Liver (tissue), 9 donors: ENCODE measurements around the gene CHD9NB. TPM values are rescaled to one million over a fixed set of nuclear protein-coding genes. Genes with fewer than 3 reads are reported as not detected.

ENCODE experiments used
- DNase-seq: peaks from one replicate; pipeline ENCODE4 v3.0.0-alpha.2; 2017; ENCODE audit warnings: low spot score
- H3K27ac ChIP-seq, 2 donors: one replicate each; pipeline ENCODE4 v1.7.0; 2013; ENCODE audit warnings: inconsistent platforms in 2 of 2, low read length in 2 of 2, control low read depth in 1 of 2, low read depth in 1 of 2, mild to moderate bottlenecking in 1 of 2
- H3K27me3 ChIP-seq, 4 donors: one replicate each; pipeline versions ENCODE4 v1.6.1 to v1.7.0; 2013; ENCODE audit warnings: low read length in 3 of 4, inconsistent platforms in 1 of 4, mild to moderate bottlenecking in 1 of 4, moderate library complexity in 1 of 4; ENCODE audit not compliant: control insufficient read depth in 4 of 4, insufficient read depth in 4 of 4
- H3K36me3 ChIP-seq, 4 donors: one replicate each; pipeline versions ENCODE4 v1.6.1 to v1.7.0; 2013; ENCODE audit warnings: low read length in 3 of 4, mild to moderate bottlenecking in 3 of 4, low read depth in 1 of 4, moderate library complexity in 1 of 4; ENCODE audit not compliant: control insufficient read depth in 4 of 4, insufficient read depth in 3 of 4
- H3K4me1 ChIP-seq, 4 donors: one replicate each; pipeline versions ENCODE4 v1.6.1 to v1.7.0; 2013; ENCODE audit warnings: low read length in 3 of 4, mild to moderate bottlenecking in 3 of 4, moderate library complexity in 1 of 4; ENCODE audit not compliant: control insufficient read depth in 4 of 4, insufficient read depth in 4 of 4
- H3K4me3 ChIP-seq, 3 donors: one replicate each; pipeline versions ENCODE4 v1.6.1 to v1.7.0; 2013; ENCODE audit warnings: low read length in 3 of 3, control low read depth in 1 of 3, low read depth in 1 of 3, mild to moderate bottlenecking in 1 of 3
- H3K9ac ChIP-seq, 2 donors: one replicate each; pipeline ENCODE4 v1.7.0; 2013; ENCODE audit warnings: low read length in 2 of 2, mild to moderate bottlenecking in 2 of 2, moderate library complexity in 2 of 2, control low read depth in 1 of 2, low read depth in 1 of 2
- H3K9me3 ChIP-seq, 4 donors: one replicate each; pipeline versions ENCODE4 v1.6.1 to v1.7.0; 2013; ENCODE audit warnings: low read length in 3 of 4; ENCODE audit not compliant: control insufficient read depth in 4 of 4
- CTCF ChIP-seq: fragments of 150-350 bp; IDR thresholded peaks from 2 replicates; pipeline ENCODE4 v1.5.1; 2017; ENCODE audit warnings: improper control_type of control experiment, low read depth, low read length; ENCODE audit not compliant: missing input control
- EGR1 ChIP-seq, 2 donors: IDR thresholded peaks; 2 replicates each; pipeline ENCODE4 v1.6.1; 2016 to 2018; ENCODE audit warnings: antibody characterized with exemption in 2 of 2, low read depth in 2 of 2
- FOXA1 ChIP-seq: IDR thresholded peaks from 2 replicates; pipeline ENCODE4 v1.6.1; 2016; ENCODE audit warnings: antibody characterized with exemption
- FOXA2 ChIP-seq: IDR thresholded peaks from 2 replicates; pipeline ENCODE4 v1.6.1; 2016; ENCODE audit warnings: antibody characterized with exemption
- GABPA ChIP-seq, 2 donors: IDR thresholded peaks in 1 of 2; conservative IDR thresholded peaks in 1 of 2; 2 replicates each; pipeline ENCODE4 v1.6.1; 2016; ENCODE audit warnings: antibody characterized with exemption in 2 of 2, mild to moderate bottlenecking in 1 of 2, moderate library complexity in 1 of 2
- HNF4A ChIP-seq, 2 donors: conservative IDR thresholded peaks; 2 replicates each; pipeline ENCODE4 v1.6.1; 2016; ENCODE audit warnings: antibody characterized with exemption in 2 of 2, mild to moderate bottlenecking in 2 of 2
- HNF4G ChIP-seq: IDR thresholded peaks from 2 replicates; pipeline ENCODE4 v1.6.1; 2016; ENCODE audit warnings: antibody characterized with exemption
- JUND ChIP-seq, 2 donors: IDR thresholded peaks; 2 replicates each; pipeline ENCODE4 v1.6.1; 2016; ENCODE audit warnings: antibody characterized with exemption in 2 of 2
- MAX ChIP-seq: IDR thresholded peaks from 2 replicates; pipeline ENCODE4 v1.6.1; 2016; ENCODE audit warnings: antibody characterized with exemption
- NR2F2 ChIP-seq: IDR thresholded peaks from 2 replicates; pipeline ENCODE4 v1.6.1; 2016; ENCODE audit warnings: antibody characterized with exemption
- RAD21 ChIP-seq, 2 donors: IDR thresholded peaks; 2 replicates each; pipeline ENCODE4 v1.6.1; 2016; ENCODE audit warnings: antibody characterized with exemption in 2 of 2, mild to moderate bottlenecking in 2 of 2
- RXRA ChIP-seq, 2 donors: IDR thresholded peaks; 2 replicates each; pipeline ENCODE4 v1.6.1; 2017 to 2018; ENCODE audit warnings: antibody characterized with exemption in 2 of 2, mild to moderate bottlenecking in 1 of 2
- SP1 ChIP-seq: IDR thresholded peaks from 2 replicates; pipeline ENCODE4 v1.6.1; 2018; ENCODE audit warnings: antibody characterized with exemption, mild to moderate bottlenecking
- TAF1 ChIP-seq: conservative IDR thresholded peaks from 2 replicates; pipeline ENCODE4 v1.6.1; 2016; ENCODE audit warnings: antibody characterized with exemption, mild to moderate bottlenecking
- YY1 ChIP-seq: IDR thresholded peaks from 2 replicates; pipeline ENCODE4 v1.6.1; 2016; ENCODE audit warnings: antibody characterized with exemption, mild to moderate bottlenecking
- WGBS: extraction: QIAGEN DNeasy Blood & Tissue Kit; methylation state at CpG from one replicate; pipeline ENCODE4 v1.1.7; 2013; 5-methylcytosine and 5-hydroxymethylcytosine counted together
- polyA plus RNA-seq, 2 donors: library from polyadenylated mRNA; stranded (reverse) in 1 of 2; unstranded in 1 of 2; fragments of 200-250 nt in 1 of 2; fragments of >200 nt in 1 of 2; fragmentation: Nextera tagmentation in 1 of 2; extraction: Ambion mirVana in 1 of 2; gene quantifications; one replicate each; pipeline versions ENCODE4 v1.2.1 to v1.2.3, GENCODE V29; 2013 to 2015
- total RNA-seq, 2 donors: library from RNA; depleted of rRNA; stranded (reverse); fragments of >200 nt; gene quantifications; one replicate each; pipeline ENCODE4 v1.2.3, GENCODE V29; 2014
- TF ChIP-seq, protein P1 (sequence below): IDR thresholded peaks from 2 replicates; pipeline ENCODE4 v1.6.1; 2016; ENCODE audit warnings: antibody characterized with exemption
- TF ChIP-seq, protein P2 (sequence below): IDR thresholded peaks from 2 replicates; pipeline ENCODE4 v1.6.1; 2016; ENCODE audit warnings: antibody characterized with exemption
- TF ChIP-seq, protein P3 (sequence below): IDR thresholded peaks from 2 replicates; pipeline ENCODE4 v1.6.1; 2016; ENCODE audit warnings: antibody characterized with exemption, mild to moderate bottlenecking
- donor health status: healthy.
- donor health status: healthy.
- donor health status: healthy.
- donor health status: healthy.
- donor health status: healthy.

CHD9NB gene
- total and polyA plus RNA-seq, 4 donors, result 0.05 to 0.42 (median 0.18) TPM; not detected in 1

DNA sequence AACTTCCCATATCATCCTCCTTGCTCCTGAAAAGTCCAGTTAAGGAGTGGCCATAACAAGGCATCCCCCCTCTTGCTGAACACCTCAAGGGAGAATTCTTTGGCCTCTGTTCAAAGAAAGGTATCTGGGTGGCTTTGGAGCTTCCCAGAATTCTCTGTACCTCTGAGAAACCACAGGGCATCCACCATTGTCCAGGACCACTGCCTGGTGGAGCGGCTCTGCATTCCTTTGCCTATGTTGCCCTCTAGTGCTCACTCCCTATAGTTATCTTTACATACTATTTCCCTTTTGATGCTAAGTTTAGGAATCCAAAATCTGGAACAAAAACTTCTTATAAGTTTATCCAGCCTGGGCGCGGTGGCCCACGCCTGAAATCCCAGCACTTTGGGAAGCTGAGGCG, 30.3 kb downstream of the CHD9NB start:
- Histone ChIP-seq H3K36me3 (no peaks in the 10 kb centered on the region), H3K4me3 (no peak overlapping the region), H3K27me3 (no peaks in the 10 kb centered on the region), H3K9ac (no peak overlapping the region), H3K9me3 (no peaks in the 10 kb centered on the region), H3K4me1 (no peaks in the 10 kb centered on the region), H3K27ac (no peak overlapping the region)
- TF ChIP-seq RAD21 (IDR thresholded peaks at IDR 0.05), result peak; percentile 82 to 87
- peak; percentile 51 for TF ChIP-seq CTCF
- no peak for TF ChIP-seq HNF4A (conservative IDR thresholded peaks at IDR 0.05)
- WGBS, result 8% methylated on average over 5 of the region's 5 CpGs
- DNase-seq, result no peak

DNA sequence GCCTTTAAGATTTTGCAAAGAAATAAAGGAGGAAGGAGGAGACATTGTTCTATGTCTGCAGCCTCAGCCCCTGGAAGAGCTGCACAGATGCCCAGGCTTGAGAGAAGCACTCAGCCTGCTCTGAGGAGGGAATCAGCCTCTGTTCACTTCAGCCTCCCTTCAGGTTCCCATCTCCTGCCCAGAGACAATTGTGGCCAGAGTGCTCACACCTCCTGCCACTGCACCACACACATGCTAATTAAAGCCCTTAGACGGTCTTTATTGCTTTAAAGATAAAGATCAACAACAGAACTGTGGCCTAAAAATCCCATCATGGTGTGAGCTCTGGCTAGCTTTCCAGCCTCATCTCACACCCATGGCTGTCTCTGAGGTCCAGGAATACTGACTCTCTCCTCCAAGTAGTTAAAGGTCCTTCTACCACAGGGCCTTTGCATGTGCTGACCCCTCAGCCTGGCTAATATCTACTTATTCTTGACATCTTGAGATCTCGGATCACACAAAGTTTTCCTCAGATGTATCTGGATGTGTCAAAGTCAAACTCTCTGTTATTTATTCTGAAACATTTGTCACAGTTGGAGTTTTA, 33.8 kb downstream of the CHD9NB start:
- TF ChIP-seq NR2F2 (no peak), RAD21 (IDR thresholded peaks at IDR 0.05) (no peak), HNF4A (conservative IDR thresholded peaks at IDR 0.05) (no peak), JUND (IDR thresholded peaks at IDR 0.05) (no peak), FOXA1 (no peak), GABPA (IDR thresholded peaks at IDR 0.05 in 1 of 2, conservative IDR thresholded peaks at IDR 0.05 in 1 of 2) (no peak), YY1 (no peak), EGR1 (IDR thresholded peaks at IDR 0.05; ENCODE audit: low read depth in 2 of 2) (no peak), MAX (no peak), FOXA2 (no peak), HNF4G (no peak), TAF1 (no peak), RXRA (IDR thresholded peaks at IDR 0.05) (no peak), SP1 (no peak), CTCF (no peak)
- TF ChIP-seq, protein P1, sequence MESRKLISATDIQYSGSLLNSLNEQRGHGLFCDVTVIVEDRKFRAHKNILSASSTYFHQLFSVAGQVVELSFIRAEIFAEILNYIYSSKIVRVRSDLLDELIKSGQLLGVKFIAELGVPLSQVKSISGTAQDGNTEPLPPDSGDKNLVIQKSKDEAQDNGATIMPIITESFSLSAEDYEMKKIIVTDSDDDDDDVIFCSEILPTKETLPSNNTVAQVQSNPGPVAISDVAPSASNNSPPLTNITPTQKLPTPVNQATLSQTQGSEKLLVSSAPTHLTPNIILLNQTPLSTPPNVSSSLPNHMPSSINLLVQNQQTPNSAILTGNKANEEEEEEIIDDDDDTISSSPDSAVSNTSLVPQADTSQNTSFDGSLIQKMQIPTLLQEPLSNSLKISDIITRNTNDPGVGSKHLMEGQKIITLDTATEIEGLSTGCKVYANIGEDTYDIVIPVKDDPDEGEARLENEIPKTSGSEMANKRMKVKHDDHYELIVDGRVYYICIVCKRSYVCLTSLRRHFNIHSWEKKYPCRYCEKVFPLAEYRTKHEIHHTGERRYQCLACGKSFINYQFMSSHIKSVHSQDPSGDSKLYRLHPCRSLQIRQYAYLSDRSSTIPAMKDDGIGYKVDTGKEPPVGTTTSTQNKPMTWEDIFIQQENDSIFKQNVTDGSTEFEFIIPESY, result no peak
- TF ChIP-seq, protein P2, sequence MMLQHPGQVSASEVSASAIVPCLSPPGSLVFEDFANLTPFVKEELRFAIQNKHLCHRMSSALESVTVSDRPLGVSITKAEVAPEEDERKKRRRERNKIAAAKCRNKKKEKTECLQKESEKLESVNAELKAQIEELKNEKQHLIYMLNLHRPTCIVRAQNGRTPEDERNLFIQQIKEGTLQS, result no peak
- TF ChIP-seq, protein P3, sequence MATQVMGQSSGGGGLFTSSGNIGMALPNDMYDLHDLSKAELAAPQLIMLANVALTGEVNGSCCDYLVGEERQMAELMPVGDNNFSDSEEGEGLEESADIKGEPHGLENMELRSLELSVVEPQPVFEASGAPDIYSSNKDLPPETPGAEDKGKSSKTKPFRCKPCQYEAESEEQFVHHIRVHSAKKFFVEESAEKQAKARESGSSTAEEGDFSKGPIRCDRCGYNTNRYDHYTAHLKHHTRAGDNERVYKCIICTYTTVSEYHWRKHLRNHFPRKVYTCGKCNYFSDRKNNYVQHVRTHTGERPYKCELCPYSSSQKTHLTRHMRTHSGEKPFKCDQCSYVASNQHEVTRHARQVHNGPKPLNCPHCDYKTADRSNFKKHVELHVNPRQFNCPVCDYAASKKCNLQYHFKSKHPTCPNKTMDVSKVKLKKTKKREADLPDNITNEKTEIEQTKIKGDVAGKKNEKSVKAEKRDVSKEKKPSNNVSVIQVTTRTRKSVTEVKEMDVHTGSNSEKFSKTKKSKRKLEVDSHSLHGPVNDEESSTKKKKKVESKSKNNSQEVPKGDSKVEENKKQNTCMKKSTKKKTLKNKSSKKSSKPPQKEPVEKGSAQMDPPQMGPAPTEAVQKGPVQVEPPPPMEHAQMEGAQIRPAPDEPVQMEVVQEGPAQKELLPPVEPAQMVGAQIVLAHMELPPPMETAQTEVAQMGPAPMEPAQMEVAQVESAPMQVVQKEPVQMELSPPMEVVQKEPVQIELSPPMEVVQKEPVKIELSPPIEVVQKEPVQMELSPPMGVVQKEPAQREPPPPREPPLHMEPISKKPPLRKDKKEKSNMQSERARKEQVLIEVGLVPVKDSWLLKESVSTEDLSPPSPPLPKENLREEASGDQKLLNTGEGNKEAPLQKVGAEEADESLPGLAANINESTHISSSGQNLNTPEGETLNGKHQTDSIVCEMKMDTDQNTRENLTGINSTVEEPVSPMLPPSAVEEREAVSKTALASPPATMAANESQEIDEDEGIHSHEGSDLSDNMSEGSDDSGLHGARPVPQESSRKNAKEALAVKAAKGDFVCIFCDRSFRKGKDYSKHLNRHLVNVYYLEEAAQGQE, result no peak
- no peak for DNase-seq
- 84% methylated on average over 2 of the region's 2 CpGs for WGBS
- Histone ChIP-seq H3K4me3 (no peak overlapping the region), H3K9me3 (no peaks in the 10 kb centered on the region), H3K9ac (no peak overlapping the region), H3K4me1 (no peaks in the 10 kb centered on the region), H3K27ac (no peak overlapping the region), H3K36me3 (no peaks in the 10 kb centered on the region), H3K27me3 (no peaks in the 10 kb centered on the region)
